Heart left ventricle (tissue), 13 donors: Measurements from ENCODE around the gene ORC6.
A peak's percentile ranks its signal among the peaks of the same experiment; 100 is the strongest.

Experiments used
- CTCF ChIP-seq, 12 donors: fragments of 200-600 bp; sonication (generic) in 4 of 12; IDR thresholded peaks; one replicate each; pipeline versions ENCODE4 v1.5.0 to v1.8.0; 2018 to 2022; ENCODE audit warnings: antibody characterized with exemption in 12 of 12, mild to moderate bottlenecking in 5 of 12
- POLR2A ChIP-seq, 2 donors: fragments of 450-650 bp; IDR thresholded peaks; one replicate each; pipeline ENCODE4 v1.6.1; 2017; ENCODE audit warnings: antibody characterized with exemption in 2 of 2, mild to moderate bottlenecking in 2 of 2, moderate library complexity in 2 of 2
- donor health status: ischemic (EF 13 %, LVEDD 7.1; RV severe dilation, severe dysfunction).
- donor health status: DM: no; HTN: yes; CAD: no.
- donor health status: DM: no; HTN: no; CAD: no.
- donor health status: ischemic (EF 25% LVEDD 6.9; RV normal size, moderate dysfunction).
- donor health status: ischemic (EF 25% LVEDD 5.7; RV mildly dilated, moderate dysfunction).
- donor health status: ischemic (EF 35%, LVEDD 5.7; RV mildly dilated, moderate dysfunction).
- donor health status: nonischemic (EF 11% LVEDD 7.7; RV severe dilation, severe dysfunction).
- donor health status: DM: yes; HTN: yes; CAD: no.
- donor health status: PGD.
- donor health status: ischemic (EF 29% LVEDD 5.4; RV normal size, mild dysfunction).
- donor health status: nonischemic (EF 23%, LVEDD 6.1; RV moderate dilation, normal function).

GRCh38 chr16:46688654-46689364, 650 bp upstream of the ORC6 start, which contains the start of gene VPS35:
- peak in 3 of 12 donors; percentile 8 to 31 (median 9) for TF ChIP-seq CTCF (IDR thresholded peaks at IDR 0.05)
- peak in 1 of 2 donors; percentile 83 for TF ChIP-seq POLR2A (IDR thresholded peaks at IDR 0.05)
